Stimulated activated naive B cell treated with anti-CD40 and anti-IgM and Interleukin-4, amounts not matched to agents 10 μg/mL and 1 μg/mL and 100 μg/mL, for 72 hours (primary cell): ENCODE results near the gene RNASE13.
"Not testable (repeated sequence)": the region's sequence is repeated elsewhere in the genome, so short reads cannot be mapped to it uniquely, and the experiment has no call there.

ENCODE experiments used
- ATAC-seq, 2 donors: fragments of 150-1000 bp; cut with Tn5 transposase; replicated peaks; 2 replicates each; pipeline ENCODE4 v1.10.0; 2021; ENCODE audit warnings: moderate library complexity in 1 of 2
- DNase-seq: peaks from one replicate; pipeline ENCODE4 v3.0.0; 2021
- H3K27ac Mint-ChIP-seq: one replicate; pipeline ENCODE4 v1.8.0; 2022; ENCODE audit warnings: mild to moderate bottlenecking, mixed read lengths
- H3K27me3 Mint-ChIP-seq, 2 donors: one replicate each; pipeline ENCODE4 v1.8.0; 2022; ENCODE audit warnings: mixed read lengths in 2 of 2
- H3K36me3 Mint-ChIP-seq, 2 donors: one replicate each; pipeline ENCODE4 v1.8.0; 2022; ENCODE audit warnings: mixed read lengths in 2 of 2, mild to moderate bottlenecking in 1 of 2
- H3K4me1 Mint-ChIP-seq, 2 donors: one replicate each; pipeline ENCODE4 v1.8.0; 2022; ENCODE audit warnings: mixed read lengths in 2 of 2, mild to moderate bottlenecking in 1 of 2
- H3K4me3 Mint-ChIP-seq, 2 donors: one replicate each; pipeline ENCODE4 v1.8.0; 2022; ENCODE audit warnings: mild to moderate bottlenecking in 2 of 2, mixed read lengths in 2 of 2, moderate library complexity in 1 of 2
- H3K9me3 Mint-ChIP-seq, 2 donors: one replicate each; pipeline ENCODE4 v1.8.0; 2022; ENCODE audit warnings: mixed read lengths in 2 of 2, mild to moderate bottlenecking in 1 of 2

Gene RNASE13

DNA sequence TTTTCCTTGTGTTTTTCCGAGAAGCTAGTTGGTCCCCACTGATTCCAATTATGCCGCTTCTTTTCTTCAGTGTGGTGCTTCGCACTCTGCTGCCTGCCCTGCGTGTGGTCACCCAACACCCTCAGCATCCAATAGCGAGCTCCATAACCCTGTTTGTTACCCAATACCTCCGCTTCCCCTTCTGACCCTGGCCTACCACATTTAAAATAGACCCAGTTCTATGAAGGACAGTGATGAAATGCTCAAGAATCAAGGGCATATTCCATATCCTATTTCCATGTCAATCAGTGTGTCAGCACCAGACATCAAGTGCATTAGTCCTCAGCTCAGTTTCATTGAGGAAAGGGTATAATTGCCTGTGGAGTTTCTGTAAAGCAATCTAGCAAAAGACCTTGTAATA is 19.3 kb downstream of the RNASE13 start:
- ATAC-seq (no peak), DNase-seq (no peak)
- no peak overlapping the region for H3K4me3 Mint-ChIP-seq
- H3K9me3 Mint-ChIP-seq: no peaks in the 10 kb centered on the region
- H3K27ac Mint-ChIP-seq: no peak overlapping the region
- H3K4me1 Mint-ChIP-seq: peaks cover 0 to 3% of the 10 kb centered on the region in 2 donors
- peaks cover 0 to 2% of the 10 kb centered on the region in 2 donors for H3K36me3 Mint-ChIP-seq
- H3K27me3 Mint-ChIP-seq: peaks cover 32 to 52% of the 10 kb centered on the region in 2 donors

DNA sequence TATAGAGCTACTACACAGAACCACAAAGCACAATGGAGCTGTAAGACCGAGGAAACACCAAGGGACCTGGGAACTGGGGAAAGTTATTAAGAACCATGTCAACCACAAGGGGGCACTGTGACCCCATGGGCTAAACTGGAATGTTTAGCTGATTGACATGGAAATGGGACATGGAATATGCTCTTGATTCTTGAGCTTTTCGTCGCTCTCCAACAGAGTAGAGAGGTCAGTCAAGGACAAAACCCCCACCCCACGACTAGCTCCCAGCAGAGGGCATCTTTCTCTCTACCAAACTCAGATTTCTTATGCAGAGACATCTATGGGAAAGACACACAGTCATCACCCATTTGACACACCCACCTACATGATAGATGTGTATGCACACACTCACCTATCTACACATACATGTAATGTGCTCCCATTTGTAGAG is 19.8 kb downstream of the RNASE13 start:
- Mint-ChIP-seq H3K27me3 (peaks cover 32 to 51% of the 10 kb centered on the region in 2 donors), H3K27ac (no peak overlapping the region), H3K9me3 (no peaks in the 10 kb centered on the region), H3K4me1 (peaks cover 0 to 3% of the 10 kb centered on the region in 2 donors), H3K36me3 (peaks cover 0 to 2% of the 10 kb centered on the region in 2 donors), H3K4me3 (no peak overlapping the region)
- ATAC-seq: peak; percentile 70 to 78
- DNase-seq: peak; percentile 39

DNA sequence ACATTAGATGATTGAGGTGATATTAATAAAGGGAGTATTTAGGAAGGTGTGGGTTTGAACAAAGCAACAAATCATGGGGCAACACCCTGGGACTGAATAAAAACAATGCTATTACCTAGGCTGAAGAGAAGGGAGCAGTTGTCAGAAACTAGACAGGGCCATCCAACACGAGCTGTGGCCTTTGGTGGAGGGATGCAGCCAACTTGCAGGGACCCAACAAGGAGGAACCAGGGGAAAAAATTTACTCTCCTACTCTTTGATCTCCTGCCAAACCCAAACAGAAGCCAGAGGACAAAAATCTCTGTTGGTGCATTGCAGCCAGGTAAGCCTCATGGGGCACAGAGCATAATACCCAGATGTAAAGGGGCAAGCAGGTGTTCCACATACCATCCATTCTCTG is 23.5 kb downstream of the RNASE13 start:
- ATAC-seq: no peak
- no peaks in the 10 kb centered on the region for H3K9me3 Mint-ChIP-seq
- peaks cover 0 to 3% of the 10 kb centered on the region in 2 donors for H3K4me1 Mint-ChIP-seq
- DNase-seq: no peak
- no peaks in the 10 kb centered on the region for H3K36me3 Mint-ChIP-seq
- no peak overlapping the region for H3K27ac Mint-ChIP-seq
- no peak overlapping the region for H3K4me3 Mint-ChIP-seq
- peaks cover 32 to 35% of the 10 kb centered on the region in 2 donors for H3K27me3 Mint-ChIP-seq

DNA sequence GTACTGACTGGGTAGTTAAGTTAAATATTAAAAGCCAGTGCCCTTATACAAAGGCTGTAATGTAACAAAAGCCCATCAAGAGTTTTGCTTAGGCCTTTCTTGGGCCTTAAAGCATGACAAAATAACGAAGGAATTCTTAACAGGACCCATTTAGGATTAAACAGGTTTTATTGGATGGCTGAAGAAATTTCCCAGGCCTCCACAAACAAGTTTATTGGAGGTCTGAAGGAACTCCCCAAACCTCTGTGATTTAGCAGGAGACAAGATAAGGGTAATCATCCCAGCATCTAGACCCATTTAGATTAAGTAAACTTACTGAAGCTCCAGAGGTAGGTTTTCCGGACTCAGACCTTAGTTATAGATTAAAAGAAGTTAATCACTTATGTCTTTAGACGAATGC is 24.9 kb downstream of the RNASE13 start:
- not testable (repeated sequence) for H3K9me3 Mint-ChIP-seq, H3K36me3 Mint-ChIP-seq, DNase-seq, H3K4me1 Mint-ChIP-seq, ATAC-seq, H3K4me3 Mint-ChIP-seq, H3K27ac Mint-ChIP-seq
- peaks cover 32 to 34% of the 10 kb centered on the region in 2 donors for H3K27me3 Mint-ChIP-seq

DNA sequence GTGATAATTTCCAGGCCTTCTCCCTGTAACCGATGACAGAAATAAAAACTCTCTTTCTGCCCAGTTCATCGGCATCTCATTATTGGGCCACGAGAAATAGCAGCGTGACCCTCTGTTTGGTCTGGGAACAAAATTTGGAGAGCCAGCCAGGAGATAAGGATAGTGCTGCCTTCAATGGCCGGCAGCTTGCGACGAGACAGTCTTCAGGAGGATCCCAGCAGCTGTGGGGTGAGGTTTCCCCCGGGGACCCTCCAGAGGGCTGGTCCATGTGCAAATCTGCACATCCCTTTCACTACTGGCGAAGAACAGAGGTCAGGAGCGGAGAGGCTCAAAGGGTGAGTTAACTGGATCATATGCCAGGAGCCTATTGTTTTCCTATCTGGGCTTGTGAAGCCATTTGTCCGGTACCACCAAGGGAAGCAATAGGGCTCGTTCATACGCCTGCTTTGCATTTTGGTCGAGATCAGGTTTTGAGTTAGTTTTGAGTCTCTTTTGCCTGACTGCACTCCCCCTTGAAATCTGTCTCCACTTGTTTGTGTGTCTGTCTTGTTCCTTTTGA is 30.7 kb downstream of the RNASE13 start:
- H3K4me3 Mint-ChIP-seq: no peak overlapping the region
- H3K27ac Mint-ChIP-seq: no peak overlapping the region
- H3K36me3 Mint-ChIP-seq: peaks cover 0 to 1% of the 10 kb centered on the region in 2 donors
- peaks cover 0 to 2% of the 10 kb centered on the region in 2 donors for H3K4me1 Mint-ChIP-seq
- DNase-seq: no peak
- no peak for ATAC-seq
- H3K27me3 Mint-ChIP-seq: no peaks in the 10 kb centered on the region
- no peaks in the 10 kb centered on the region for H3K9me3 Mint-ChIP-seq

DNA sequence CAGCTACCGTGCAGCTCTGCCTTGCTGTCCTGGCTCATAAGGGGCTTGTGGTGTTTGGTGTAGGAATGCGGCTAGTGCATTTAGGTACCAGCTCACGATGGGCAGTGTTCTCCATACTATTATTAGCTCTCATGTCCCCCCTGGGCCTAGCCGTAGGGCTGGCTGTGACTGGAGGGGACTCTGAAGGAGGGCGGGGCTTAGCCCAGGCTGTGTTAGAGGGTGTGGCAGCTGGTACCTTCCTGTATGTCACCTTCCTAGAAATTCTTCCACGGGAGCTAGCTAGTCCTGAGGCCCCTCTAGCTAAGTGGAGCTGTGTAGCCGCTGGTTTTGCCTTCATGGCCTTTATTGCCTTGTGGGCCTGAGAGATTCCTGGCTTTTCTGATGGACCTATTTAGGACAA is 33.4 kb downstream of the RNASE13 start:
- H3K27ac Mint-ChIP-seq: no peak overlapping the region

DNA sequence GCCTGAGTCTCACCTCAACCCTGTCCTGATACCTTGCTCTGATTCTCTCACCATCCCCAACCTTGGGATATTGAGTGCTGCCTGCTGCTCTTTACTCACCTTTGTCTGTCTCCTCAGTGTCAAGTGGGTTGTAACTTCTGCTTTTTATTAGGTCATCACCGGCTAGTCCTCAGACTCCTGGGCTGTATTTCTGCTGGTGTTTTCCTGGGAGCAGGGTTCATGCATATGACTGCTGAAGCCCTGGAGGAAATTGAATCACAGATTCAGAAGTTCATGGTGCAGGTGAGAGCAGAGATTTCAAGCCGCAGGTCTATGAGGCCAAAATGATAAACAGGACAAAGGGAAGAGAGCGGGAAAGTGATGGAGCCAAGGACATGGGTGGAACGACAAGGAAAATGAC is 35.0 kb downstream of the RNASE13 start:
- Mint-ChIP-seq H3K27me3 (no peaks in the 10 kb centered on the region), H3K4me1 (peaks cover 0 to 2% of the 10 kb centered on the region in 2 donors), H3K4me3 (no peak overlapping the region), H3K36me3 (peaks cover 13 to 24% of the 10 kb centered on the region in 2 donors), H3K9me3 (no peaks in the 10 kb centered on the region), H3K27ac (no peak overlapping the region)
- no peak for DNase-seq
- no peak for ATAC-seq

More for the DNA sequence above, 33.4 kb downstream of the RNASE13 start:
- Mint-ChIP-seq H3K4me3 (no peak overlapping the region), H3K36me3 (peaks cover 1 to 10% of the 10 kb centered on the region in 2 donors), H3K9me3 (no peaks in the 10 kb centered on the region), H3K4me1 (peaks cover 0 to 2% of the 10 kb centered on the region in 2 donors), H3K27me3 (no peaks in the 10 kb centered on the region)
- no peak for ATAC-seq
- no peak for DNase-seq

DNA sequence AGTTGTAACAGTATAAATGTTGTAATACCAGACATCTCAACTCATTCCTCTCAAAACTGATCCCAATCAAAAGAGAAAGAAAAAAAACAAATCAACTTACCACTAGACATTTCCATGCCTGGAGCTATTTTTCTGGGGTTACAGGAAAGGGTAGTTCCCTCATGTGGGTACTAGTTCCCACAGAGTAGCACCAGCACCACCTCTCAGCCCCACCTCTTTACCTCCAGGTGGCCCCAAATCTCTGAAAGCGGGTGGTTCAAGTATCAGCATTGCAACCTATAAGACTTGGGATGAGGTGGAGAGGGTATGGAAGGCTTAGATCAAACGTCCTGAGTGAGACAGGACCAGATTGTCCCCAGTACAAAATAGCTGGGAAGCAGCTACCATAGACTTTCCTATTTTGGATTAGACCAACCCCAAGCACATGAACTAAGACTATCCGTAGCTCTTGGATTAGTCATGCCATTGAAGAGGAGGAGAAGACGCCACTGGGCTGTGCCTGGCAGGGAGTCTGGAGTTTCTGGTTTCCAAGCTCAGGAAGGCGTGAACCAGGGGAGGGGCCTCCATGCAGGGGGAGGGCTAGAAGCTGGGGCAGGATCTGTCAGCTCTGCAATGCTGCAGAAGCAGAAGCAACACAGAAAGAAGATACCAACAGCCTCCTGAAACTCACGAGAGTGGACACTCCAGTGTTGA is 35.8 kb downstream of the RNASE13 start, which contains the start of gene SLC39A2:
TSS of gene SLC39A2 (plus strand) at position 620 of the 693 bp plus-strand sequence. CDS start 154 bp downstream, outside the sequence.
- Mint-ChIP-seq H3K27ac (no peak within 1 kb of the TSS), H3K4me1 (peaks cover 0 to 2% of the 10 kb centered on the region in 2 donors), H3K4me3 (no peak within 1 kb of the TSS), H3K27me3 (no peaks in the 10 kb centered on the region), H3K9me3 (no peaks in the 10 kb centered on the region), H3K36me3 (peaks cover 13 to 30% of the 10 kb centered on the region in 2 donors)
- DNase-seq (no peak), ATAC-seq (no peak)

DNA sequence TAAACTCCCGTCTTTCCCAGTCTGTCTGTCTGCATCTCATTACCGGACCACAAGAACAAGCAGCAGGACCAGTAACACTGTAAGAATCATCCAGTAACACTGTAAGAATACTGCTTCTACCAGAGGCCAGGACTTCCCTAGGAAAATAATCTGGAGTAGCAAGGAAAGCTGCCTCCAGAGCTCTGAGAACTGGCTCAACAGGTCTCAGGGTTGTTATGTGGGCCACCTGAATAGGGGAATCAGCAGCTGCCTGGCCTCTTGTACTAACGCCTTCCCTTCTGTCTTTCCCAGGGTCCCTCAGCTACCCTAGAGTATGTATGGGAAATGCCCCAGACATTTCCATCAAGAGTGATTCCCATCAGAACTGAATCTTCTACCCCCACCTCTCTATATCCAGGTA is 36.5 kb downstream of the RNASE13 start:
- Mint-ChIP-seq H3K27me3 (no peaks in the 10 kb centered on the region), H3K9me3 (no peaks in the 10 kb centered on the region), H3K4me3 (no peak overlapping the region), H3K27ac (no peak overlapping the region), H3K36me3 (peaks cover 14 to 34% of the 10 kb centered on the region in 2 donors), H3K4me1 (peaks cover 0 to 2% of the 10 kb centered on the region in 2 donors)
- ATAC-seq (no peak), DNase-seq (no peak)

DNA sequence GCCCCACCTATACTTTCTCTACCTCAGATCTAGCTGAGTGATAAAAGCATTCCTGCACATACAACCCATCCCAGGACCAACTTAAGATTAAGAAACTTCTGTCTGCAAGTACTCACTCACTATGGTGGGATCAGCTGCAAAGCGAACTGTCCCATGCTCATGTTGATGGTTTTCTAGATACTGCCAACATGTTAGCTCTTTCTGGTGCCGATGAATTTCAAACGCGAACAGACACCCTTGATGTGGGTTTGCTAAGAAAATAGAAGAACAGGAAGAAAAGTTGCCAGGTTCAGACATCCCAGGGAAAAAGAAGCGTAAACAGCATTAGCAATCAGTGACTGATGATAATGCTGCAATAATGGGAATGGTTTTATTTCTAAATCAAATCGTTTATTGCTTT is 37.0 kb downstream of the RNASE13 start:
- H3K4me1 Mint-ChIP-seq: peaks cover 0 to 2% of the 10 kb centered on the region in 2 donors
- no peaks in the 10 kb centered on the region for H3K9me3 Mint-ChIP-seq
- peaks cover 17 to 37% of the 10 kb centered on the region in 2 donors for H3K36me3 Mint-ChIP-seq
- H3K27me3 Mint-ChIP-seq: no peaks in the 10 kb centered on the region
- ATAC-seq (no peak), DNase-seq (no peak)
- no peak overlapping the region for H3K27ac Mint-ChIP-seq
- H3K4me3 Mint-ChIP-seq: no peak overlapping the region

DNA sequence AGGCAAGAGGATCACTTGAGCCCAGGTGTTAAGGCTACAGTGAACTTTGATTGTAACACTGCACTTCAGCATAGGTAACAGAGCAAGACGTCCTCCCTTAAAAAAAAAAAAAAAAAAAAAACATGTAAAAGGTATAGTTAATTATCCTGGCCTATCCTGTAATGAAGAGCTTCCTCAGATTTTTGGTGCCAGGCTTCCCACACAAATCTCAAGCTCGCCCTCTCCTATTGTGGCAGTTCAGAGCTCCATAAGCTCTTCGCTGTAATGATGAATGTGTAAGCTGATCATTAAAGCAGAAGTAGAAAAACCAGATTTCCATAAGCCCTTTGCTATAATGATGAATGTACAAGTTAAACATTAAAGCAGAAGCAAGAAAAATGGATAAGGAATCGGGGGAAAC is 37.5 kb downstream of the RNASE13 start:
- Mint-ChIP-seq H3K4me1 (peaks cover 1 to 2% of the 10 kb centered on the region in 2 donors), H3K4me3 (no peak overlapping the region), H3K9me3 (no peaks in the 10 kb centered on the region), H3K27ac (no peak overlapping the region), H3K27me3 (no peaks in the 10 kb centered on the region), H3K36me3 (peaks cover 17 to 38% of the 10 kb centered on the region in 2 donors)
- DNase-seq (no peak), ATAC-seq (no peak)

DNA sequence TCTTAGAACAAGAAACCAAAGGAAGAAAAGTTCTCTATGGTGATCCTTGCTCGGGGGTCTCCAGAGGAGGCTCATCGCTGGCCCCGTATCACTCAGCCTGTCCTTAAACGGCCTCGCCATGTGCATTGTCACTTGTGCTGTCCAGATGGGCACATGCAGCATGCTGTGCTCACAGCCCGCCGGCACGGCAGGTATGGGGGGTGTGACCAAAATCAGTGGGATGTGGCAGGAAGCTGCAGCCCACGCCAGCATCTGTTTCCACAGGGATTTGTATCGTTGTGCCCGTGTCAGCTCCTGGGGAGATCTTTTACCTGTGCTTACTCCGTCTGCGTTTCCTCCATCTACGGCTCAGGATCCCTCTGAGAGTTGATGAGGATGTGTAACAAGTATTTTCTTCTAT is 38.1 kb downstream of the RNASE13 start:
- DNase-seq (no peak), ATAC-seq (no peak)
- Mint-ChIP-seq H3K27me3 (no peaks in the 10 kb centered on the region), H3K4me3 (no peak overlapping the region), H3K9me3 (no peaks in the 10 kb centered on the region), H3K36me3 (peaks cover 17 to 42% of the 10 kb centered on the region in 2 donors), H3K27ac (no peak overlapping the region), H3K4me1 (peaks cover 5 to 7% of the 10 kb centered on the region in 2 donors)

DNA sequence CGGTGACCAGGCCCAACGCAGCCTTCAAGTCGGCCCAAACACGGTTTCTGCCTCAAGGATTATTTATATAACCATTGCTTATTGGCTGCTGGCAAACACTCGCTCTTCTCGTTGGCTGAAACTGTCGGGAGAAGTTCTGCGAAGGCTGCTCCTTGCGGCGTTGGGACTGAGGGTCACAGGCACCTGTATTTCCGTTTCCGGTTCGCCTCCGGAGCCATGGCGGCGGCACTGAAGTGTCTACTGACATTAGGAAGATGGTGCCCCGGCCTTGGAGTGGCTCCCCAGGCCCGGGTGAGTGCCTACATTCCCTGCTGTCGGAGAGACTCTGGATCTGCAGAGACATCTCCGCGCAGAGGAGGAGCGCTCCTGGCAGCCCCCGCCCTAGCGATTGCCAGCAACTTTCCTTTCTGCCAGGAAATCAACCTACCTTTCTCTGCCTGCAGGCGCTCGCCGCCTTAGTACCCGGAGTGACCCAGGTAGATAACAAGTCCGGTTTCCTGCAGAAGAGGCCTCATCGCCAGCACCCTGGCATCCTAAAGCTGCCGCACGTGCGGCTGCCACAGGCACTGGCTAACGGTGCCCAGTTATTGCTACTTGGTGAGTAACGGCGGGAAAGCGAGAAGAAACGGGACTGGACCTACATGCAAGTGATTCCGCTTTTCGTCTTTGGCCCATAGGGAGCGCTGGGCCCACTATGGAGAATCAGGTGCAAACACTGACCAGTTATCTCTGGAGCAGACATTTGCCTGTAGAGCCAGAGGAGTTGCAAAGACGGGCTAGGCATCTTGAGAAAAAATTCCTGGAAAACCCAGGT is 44.6 kb downstream of the RNASE13 start, which contains the start of gene METTL17:
TSS of gene METTL17 (plus strand) at position 194 of the 814 bp plus-strand sequence. CDS start at position 217, 23 bp downstream.
- ATAC-seq: peak; percentile 97 to 98
- Mint-ChIP-seq H3K27ac (peak within 1 kb of the TSS; percentile 92), H3K4me1 (peaks cover 8 to 18% of the 10 kb centered on the region in 2 donors), H3K36me3 (peaks cover 7 to 22% of the 10 kb centered on the region in 2 donors), H3K4me3 (peak within 1 kb of the TSS; percentile 92), H3K27me3 (no peaks in the 10 kb centered on the region), H3K9me3 (no peaks in the 10 kb centered on the region)
- peak; percentile 89 for DNase-seq

DNA sequence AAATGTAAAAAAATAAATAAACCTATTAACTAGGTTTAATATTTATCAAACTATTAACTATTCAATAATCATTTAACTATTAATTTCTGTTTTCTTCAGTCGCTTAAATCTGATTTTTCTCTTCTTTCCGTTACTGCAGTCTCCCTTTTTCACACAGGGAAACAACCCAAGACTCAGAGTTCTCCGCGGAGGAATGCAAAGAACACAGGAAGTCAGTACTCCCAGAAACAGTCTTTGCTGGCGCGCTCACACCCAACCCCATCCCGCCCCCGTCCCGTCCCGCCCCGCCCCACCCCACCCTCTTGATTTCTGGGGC is 45.2 kb downstream of the RNASE13 start:
- DNase-seq (no peak), ATAC-seq (no peak)
- peak overlapping the region; percentile 92 for H3K4me3 Mint-ChIP-seq
- H3K9me3 Mint-ChIP-seq: no peaks in the 10 kb centered on the region
- peak overlapping the region; percentile 92 for H3K27ac Mint-ChIP-seq
- no peaks in the 10 kb centered on the region for H3K27me3 Mint-ChIP-seq
- H3K4me1 Mint-ChIP-seq: peaks cover 8 to 18% of the 10 kb centered on the region in 2 donors
- peaks cover 4 to 16% of the 10 kb centered on the region in 2 donors for H3K36me3 Mint-ChIP-seq
